Tibial artery (tissue), 4 donors: Measurements from ENCODE around the gene SH3TC2.

Experiments
- DNase-seq, 2 donors: peaks; one replicate each; pipeline ENCODE4 v3.0.0-alpha.2; 2019
- H3K27ac ChIP-seq, 2 donors: fragments of 200-600 bp; sonication (generic) in 1 of 2; 1 replicate in 1 of 2; 2 replicates in 1 of 2; pipeline ENCODE4 v1.5.1; 2018 to 2019; ENCODE audit warnings: mild to moderate bottlenecking in 1 of 2
- H3K27me3 ChIP-seq, 2 donors: fragments of 200-600 bp; sonication (generic) in 1 of 2; one replicate each; pipeline versions ENCODE4 v1.5.1 to v1.6.0; 2016 to 2019
- H3K36me3 ChIP-seq, 3 donors: fragments of 200-600 bp; sonication (generic) in 2 of 3; one replicate each; pipeline ENCODE4 v1.5.1; 2016 to 2019; ENCODE audit warnings: mild to moderate bottlenecking in 2 of 3
- H3K4me1 ChIP-seq, 4 donors: fragments of 200-600 bp; sonication (generic) in 2 of 4; 1 replicate in 3 of 4; 2 replicates in 1 of 4; pipeline ENCODE4 v1.5.1; 2016 to 2019
- H3K4me3 ChIP-seq, 2 donors: fragments of 200-600 bp; sonication (generic) in 1 of 2; 1 replicate in 1 of 2; 2 replicates in 1 of 2; pipeline ENCODE4 v1.5.1; 2018 to 2019; ENCODE audit warnings: mild to moderate bottlenecking in 2 of 2
- H3K9me3 ChIP-seq, 3 donors: fragments of 200-600 bp; sonication (generic) in 1 of 3; one replicate each; pipeline ENCODE4 v1.5.1; 2016 to 2019
- intact Hi-C: fragments of 100-400 bp; cut with DNase I; formaldehyde crosslinking; loops from one replicate; pipeline ENCODE4 v1.15.0; 2023; ENCODE audit warnings: low total_unique reads
- TF ChIP-seq, protein P1 (sequence below), 2 experiments: fragments of 200-600 bp in 1 of 2; fragments of 450-650 bp in 1 of 2; IDR thresholded peaks; one replicate each; pipeline ENCODE4 v1.5.1; 2017 to 2019; ENCODE audit warnings: antibody characterized with exemption in 2 of 2, mild to moderate bottlenecking in 1 of 2, moderate library complexity in 1 of 2

Gene SH3TC2

DNA sequence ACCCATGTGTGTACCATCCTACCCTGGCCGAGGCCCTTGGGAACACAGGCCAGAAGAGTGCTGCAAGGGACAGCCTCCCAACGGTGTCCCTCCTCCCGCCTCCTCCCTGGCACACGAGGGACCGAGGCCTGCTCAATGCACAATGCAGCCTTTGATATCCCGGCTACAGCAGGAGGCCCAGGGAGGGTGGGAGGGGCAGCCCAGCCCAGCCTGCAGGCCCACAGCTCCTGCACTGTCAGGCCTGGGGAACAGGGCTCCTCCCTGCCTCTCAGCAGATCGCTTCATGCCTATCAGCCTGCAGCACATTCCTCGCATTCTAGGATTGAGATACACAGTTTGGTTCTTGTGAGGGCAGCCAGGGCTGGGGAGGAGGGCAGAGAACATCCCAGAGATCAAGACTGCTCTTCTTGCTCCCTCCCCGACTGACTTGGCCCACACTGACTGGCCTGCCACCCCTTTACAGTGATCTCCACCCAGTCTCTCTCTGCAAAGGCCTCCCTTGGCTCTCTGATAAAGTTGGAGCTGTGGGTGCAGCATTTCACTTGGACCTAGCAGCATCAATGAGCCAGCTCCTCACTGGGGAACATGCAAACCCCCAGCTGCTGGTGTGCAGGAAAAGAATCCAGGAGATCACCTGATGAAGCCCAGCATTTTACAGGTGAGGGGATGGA lies at the start of gene SH3TC2:
Gene SH3TC2 (minus strand): TSS at position 46 of the 671 bp plus-strand sequence. CDS start 40 bp downstream, at position 6.
- no peak for DNase-seq
- TF ChIP-seq, protein P1, sequence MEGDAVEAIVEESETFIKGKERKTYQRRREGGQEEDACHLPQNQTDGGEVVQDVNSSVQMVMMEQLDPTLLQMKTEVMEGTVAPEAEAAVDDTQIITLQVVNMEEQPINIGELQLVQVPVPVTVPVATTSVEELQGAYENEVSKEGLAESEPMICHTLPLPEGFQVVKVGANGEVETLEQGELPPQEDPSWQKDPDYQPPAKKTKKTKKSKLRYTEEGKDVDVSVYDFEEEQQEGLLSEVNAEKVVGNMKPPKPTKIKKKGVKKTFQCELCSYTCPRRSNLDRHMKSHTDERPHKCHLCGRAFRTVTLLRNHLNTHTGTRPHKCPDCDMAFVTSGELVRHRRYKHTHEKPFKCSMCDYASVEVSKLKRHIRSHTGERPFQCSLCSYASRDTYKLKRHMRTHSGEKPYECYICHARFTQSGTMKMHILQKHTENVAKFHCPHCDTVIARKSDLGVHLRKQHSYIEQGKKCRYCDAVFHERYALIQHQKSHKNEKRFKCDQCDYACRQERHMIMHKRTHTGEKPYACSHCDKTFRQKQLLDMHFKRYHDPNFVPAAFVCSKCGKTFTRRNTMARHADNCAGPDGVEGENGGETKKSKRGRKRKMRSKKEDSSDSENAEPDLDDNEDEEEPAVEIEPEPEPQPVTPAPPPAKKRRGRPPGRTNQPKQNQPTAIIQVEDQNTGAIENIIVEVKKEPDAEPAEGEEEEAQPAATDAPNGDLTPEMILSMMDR (IDR thresholded peaks at IDR 0.05), result no peak
- Histone ChIP-seq H3K9me3 (no peaks in the 10 kb centered on the region), H3K36me3 (no peaks in the 10 kb centered on the region), H3K27ac (peak within 1 kb of the TSS in 1 of 2 donors; percentile 36), H3K4me1 (peaks cover 0 to 18% (median 13%) of the 10 kb centered on the region in 4 donors), H3K4me3 (no peak within 1 kb of the TSS), H3K27me3 (no peaks in the 10 kb centered on the region)
- intact Hi-C loops, result no loop called here

DNA sequence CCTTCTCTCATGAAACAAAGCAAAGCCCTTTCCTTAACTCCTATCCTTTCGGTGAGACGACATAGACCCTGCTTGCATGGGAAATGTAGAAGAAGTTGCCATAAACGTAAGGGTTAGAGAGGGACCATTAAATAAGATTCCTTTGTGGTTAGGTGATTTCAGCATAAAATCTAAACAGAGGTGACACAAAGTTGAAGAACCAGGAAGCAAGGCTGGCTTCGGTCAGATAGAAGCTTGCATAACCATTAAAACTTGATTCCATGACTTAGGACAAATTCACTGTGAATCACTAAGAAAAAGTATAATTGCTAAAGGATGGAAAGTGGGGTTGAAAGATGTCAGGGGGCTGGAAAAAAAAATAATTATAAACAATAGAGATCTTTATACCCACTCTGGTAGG lies 47.5 kb upstream of the SH3TC2 start:
- Histone ChIP-seq H3K4me3 (no peak overlapping the region), H3K27me3 (no peaks in the 10 kb centered on the region), H3K9me3 (no peaks in the 10 kb centered on the region), H3K4me1 (no peaks in the 10 kb centered on the region), H3K27ac (no peak overlapping the region), H3K36me3 (no peaks in the 10 kb centered on the region)
- no peak for DNase-seq
- TF ChIP-seq, protein P1 (IDR thresholded peaks at IDR 0.05), result no peak
- intact Hi-C loops, result loop anchor here (10.0 kb wide), 1 partner anchor 376 kb away; no protein-coding TSS in a partner anchor

DNA sequence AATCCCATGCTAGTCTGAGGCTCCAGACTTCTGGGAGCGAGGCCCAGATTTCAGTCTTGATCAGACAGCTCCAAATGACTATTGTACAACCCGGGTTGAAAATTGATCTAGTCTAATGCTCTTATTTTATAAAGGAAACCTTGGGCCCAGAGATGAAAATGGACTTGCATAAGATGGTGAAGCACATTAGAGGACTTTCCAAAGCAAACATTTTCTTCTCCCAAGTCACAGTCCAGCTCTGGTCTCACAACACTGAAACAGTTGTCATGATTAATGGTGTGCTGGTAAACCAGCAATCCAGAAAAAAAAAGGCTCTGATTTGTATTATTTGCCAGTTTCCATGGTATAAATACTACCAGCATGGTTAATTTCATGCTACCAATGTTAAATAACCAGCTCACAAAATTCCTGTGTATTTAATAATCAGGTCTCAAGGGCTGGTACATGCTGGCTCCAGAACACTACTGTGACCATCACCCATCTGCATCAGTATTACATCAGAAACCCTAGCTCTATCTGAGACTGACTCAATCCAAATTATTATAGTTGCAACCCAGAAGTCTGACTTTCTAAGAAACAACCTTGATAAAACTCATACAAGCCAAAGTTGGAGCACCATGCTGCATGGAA lies 45.9 kb upstream of the SH3TC2 start:
- no peaks in the 10 kb centered on the region for H3K27me3 ChIP-seq
- TF ChIP-seq, protein P1 (IDR thresholded peaks at IDR 0.05), result no peak
- H3K4me3 ChIP-seq, result no peak overlapping the region
- intact Hi-C loops, result no loop called here
- no peak overlapping the region for H3K27ac ChIP-seq
- no peaks in the 10 kb centered on the region for H3K36me3 ChIP-seq
- H3K9me3 ChIP-seq, result no peaks in the 10 kb centered on the region
- H3K4me1 ChIP-seq, result no peaks in the 10 kb centered on the region
- no peak for DNase-seq

DNA sequence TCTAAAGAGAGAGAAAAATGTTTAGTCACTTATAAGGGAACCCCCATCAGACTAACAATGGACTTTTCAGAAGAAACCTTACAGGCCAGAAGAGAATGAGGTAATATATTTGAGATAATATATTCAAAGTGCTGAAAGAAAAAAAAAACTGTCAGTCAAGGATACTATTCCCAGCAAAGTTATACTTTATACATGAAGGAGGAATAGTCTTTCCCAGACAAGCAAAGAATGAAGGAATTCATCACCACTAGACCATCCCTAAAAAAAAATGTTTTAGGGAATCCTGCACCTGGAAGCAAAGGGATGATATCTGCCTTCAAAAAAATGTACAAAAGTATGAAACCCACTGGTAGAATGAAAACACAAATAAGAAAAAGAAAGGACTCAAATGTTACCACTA lies 37.5 kb upstream of the SH3TC2 start:
- H3K4me3 ChIP-seq, result no peak overlapping the region
- no peak overlapping the region for H3K27ac ChIP-seq
- TF ChIP-seq, protein P1 (IDR thresholded peaks at IDR 0.05), result no peak
- peaks cover 0 to 46% (median 12%) of the 10 kb centered on the region in 3 donors for H3K9me3 ChIP-seq
- no peaks in the 10 kb centered on the region for H3K4me1 ChIP-seq
- no peak for DNase-seq
- no peaks in the 10 kb centered on the region for H3K36me3 ChIP-seq
- H3K27me3 ChIP-seq, result no peaks in the 10 kb centered on the region
- intact Hi-C loops, result no loop called here

DNA sequence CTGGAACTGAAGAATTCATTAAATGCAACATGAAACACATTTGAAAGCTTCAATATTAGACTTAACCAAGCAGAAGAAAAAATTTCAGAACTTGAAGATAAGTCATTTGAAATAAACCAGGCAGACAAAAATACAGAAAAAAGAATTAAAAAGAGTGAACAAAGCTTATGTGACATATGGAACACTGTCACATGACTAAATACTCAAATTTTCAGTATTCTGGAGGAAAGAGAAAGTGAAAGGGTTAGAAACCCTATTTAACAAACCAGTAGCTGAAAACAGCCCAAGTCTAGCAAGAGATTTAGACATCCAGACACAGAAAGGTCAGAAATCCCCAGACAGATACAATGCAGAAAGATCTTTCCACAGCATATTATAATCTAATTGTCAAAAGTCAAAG lies 37.1 kb upstream of the SH3TC2 start:
- TF ChIP-seq, protein P1 (IDR thresholded peaks at IDR 0.05), result no peak
- Histone ChIP-seq H3K27me3 (no peaks in the 10 kb centered on the region), H3K4me3 (no peak overlapping the region), H3K36me3 (no peaks in the 10 kb centered on the region), H3K9me3 (peaks cover 0 to 48% (median 12%) of the 10 kb centered on the region in 3 donors), H3K4me1 (no peaks in the 10 kb centered on the region), H3K27ac (no peak overlapping the region)
- intact Hi-C loops, result no loop called here
- DNase-seq, result no peak
